Motor neuron (in vitro differentiated cells): ENCODE measurements around the gene CCDC102B. TPM values are rescaled to one million over a fixed set of nuclear protein-coding genes. Genes with fewer than 3 reads are reported as not detected.
A peak's percentile ranks its signal among the peaks of the same experiment; 100 is the strongest.
"Not testable (repeated sequence)": the region's sequence is repeated elsewhere in the genome, so short reads cannot be mapped to it uniquely, and the experiment has no call there.

Experiments
- ATAC-seq, 8 experiments: fragments of 200-7000 bp; cut with Tn5 transposase; replicated peaks in 6 of 8; 2 replicates each; pipeline ENCODE4 v1.8.0; 2021; ENCODE audit warnings: mild to moderate bottlenecking in 8 of 8, moderate library complexity in 8 of 8
- H3K27ac ChIP-seq, 2 donors: fragments of 250-450 bp; sonication (Bioruptor Pico); 2 replicates each; pipeline ENCODE4 v1.9.0; 2021; ENCODE audit warnings: antibody characterized with exemption in 2 of 2, mild to moderate bottlenecking in 2 of 2, moderate library complexity in 1 of 2
- H3K4me1 ChIP-seq, 2 donors: fragments of 250-450 bp; sonication (Bioruptor Pico); replicated peaks in 1 of 2; 2 replicates each; pipeline ENCODE4 v1.6.1; 2021; ENCODE audit warnings: antibody characterized with exemption in 2 of 2, mild to moderate bottlenecking in 2 of 2, moderate library complexity in 1 of 2
- H3K4me3 ChIP-seq, 5 donors: fragments of 250-450 bp; sonication (Bioruptor Pico); 2 replicates each; pipeline ENCODE4 v1.9.0; 2021; ENCODE audit warnings: antibody characterized with exemption in 5 of 5, mild to moderate bottlenecking in 5 of 5, moderate library complexity in 4 of 5
- WGBS, 10 experiments: fragments of 450-650 bp; shearing (Covaris generic); methylation state at CpG; one replicate each; pipeline ENCODE4 v1.0.0; 2022; 5-methylcytosine and 5-hydroxymethylcytosine counted together
- in situ Hi-C, 9 experiments: fragments of 400-800 bp; cut with MboI; loops; one replicate each; pipeline ENCODE4 v1.15.0; 2021; ENCODE audit warnings: low sequenced_read_pairs in 9 of 9, low pct_unique_long_range_greater_than_20kb in 2 of 9; ENCODE audit not compliant: unreplicated experiment in 9 of 9
- total RNA-seq, 8 experiments: library from RNA; unstranded; fragments of 300-600 nt; gene quantifications; 2 replicates each; pipeline versions ENCODE4 v1.2.3 to v1.2.4, GENCODE V29; 2022

The CCDC102B gene
- total RNA-seq, 8 experiments from 2014 or later, result 4.4 to 15.0 (median 8.8) TPM

DNA sequence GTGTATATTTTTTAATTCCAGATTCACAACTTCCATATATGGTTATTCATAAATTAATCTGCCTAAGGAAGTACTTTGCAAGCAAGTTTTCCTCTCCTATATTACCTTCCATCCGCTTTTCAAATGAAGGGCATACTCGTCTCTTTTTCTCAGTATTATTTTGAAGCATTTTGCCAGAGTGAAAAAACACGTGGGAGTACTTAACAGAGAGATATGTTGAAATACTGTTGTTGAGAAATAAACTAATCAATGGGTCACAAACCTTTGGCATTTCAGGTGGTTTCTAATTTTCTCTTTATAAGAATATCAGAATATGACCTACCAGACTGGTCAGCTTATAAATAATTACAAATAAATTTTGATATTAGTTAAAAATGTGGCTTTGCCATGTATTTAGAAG, 67.6 kb downstream of the CCDC102B start:
- no peak for ATAC-seq
- Histone ChIP-seq H3K4me1 (no peaks in the 10 kb centered on the region), H3K4me3 (no peak overlapping the region), H3K27ac (no peak overlapping the region)
- 47 to 100% (median 80%) methylated on average over 2 to 3 of the region's 3 CpGs for WGBS, 10 experiments
- in situ Hi-C loops, result no loop called here

- in situ Hi-C loops, result no loop called here
- WGBS, 10 experiments, result 60 to 100% (median 86%) methylated on average over 1 to 4 of the region's 4 CpGs; no CpG with 5 or more reads in 2 of the 10 experiments
- no peak overlapping the region for H3K4me3 ChIP-seq
- no peak overlapping the region for H3K27ac ChIP-seq
- peak in 2 of 8 experiments; percentile 60 to 72 for ATAC-seq
- H3K4me1 ChIP-seq, result no peaks in the 10 kb centered on the region
Observed at GRCh38 chr18:68873003-68873402, 75.1 kb downstream of the CCDC102B start.

DNA sequence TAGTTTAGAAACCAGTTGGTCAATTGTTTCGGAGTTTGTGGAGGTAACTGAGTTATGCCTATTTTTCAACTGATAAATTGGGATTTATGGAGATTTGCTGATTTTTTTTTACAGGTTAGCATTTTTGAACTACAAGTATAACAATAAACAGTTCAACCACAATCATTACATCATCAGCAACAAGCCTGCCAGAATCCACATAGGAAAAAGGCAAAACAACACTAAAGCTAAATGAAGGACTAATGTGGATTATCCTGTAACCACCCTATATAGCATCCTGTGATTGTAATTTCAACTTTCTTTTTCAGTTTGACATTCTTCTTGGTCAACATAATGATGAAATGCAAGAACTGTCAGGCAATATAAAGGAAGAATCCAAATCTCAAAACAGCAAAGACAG, 76.5 kb downstream of the CCDC102B start:
- no peak overlapping the region for H3K27ac ChIP-seq
- in situ Hi-C loops, result no loop called here
- ATAC-seq, result no peak
- no peaks in the 10 kb centered on the region for H3K4me1 ChIP-seq
- 50 to 90% (median 88%) methylated on average over 1 of the region's 1 CpG; no CpG with 5 or more reads in 5 of the 10 experiments for WGBS, 10 experiments
- no peak overlapping the region for H3K4me3 ChIP-seq

DNA sequence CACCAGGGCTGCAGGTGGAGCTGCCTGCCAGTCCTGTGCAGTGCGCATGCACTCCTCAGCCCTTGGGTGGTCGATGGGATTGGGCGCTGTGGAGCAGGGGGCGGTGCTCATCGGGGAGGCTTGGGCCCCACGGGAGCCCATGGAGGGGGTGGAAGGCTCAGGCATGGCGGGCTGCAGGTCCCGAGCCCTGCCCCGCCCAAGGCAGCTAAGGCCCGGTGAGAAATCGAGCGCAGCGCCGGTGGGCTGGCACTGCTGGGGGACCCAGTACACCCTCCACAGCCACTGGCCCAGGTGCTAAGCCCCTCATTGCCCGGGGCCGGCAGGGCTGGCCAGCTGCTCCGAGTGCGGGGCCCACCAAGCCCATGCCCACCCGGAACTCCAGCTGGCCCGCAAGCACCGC, 82.1 kb downstream of the CCDC102B start:
- ATAC-seq, H3K4me3 ChIP-seq, H3K27ac ChIP-seq, in situ Hi-C loops, H3K4me1 ChIP-seq: not testable (repeated sequence)
- WGBS, 10 experiments, result no CpG with 5 or more reads among the region's 21 CpGs

- no peak overlapping the region for H3K27ac ChIP-seq
- H3K4me1 ChIP-seq, result no peaks in the 10 kb centered on the region
- no peak overlapping the region for H3K4me3 ChIP-seq
- no peak for ATAC-seq
- 43 to 93% (median 84%) methylated on average over 1 to 4 of the region's 4 CpGs for WGBS, 10 experiments
- in situ Hi-C loops, result no loop called here
Observed at GRCh38 chr18:68887410-68887809, 89.5 kb downstream of the CCDC102B start.

- Histone ChIP-seq H3K4me3 (no peak overlapping the region), H3K4me1 (no peaks in the 10 kb centered on the region), H3K27ac (no peak overlapping the region)
- in situ Hi-C loops, result no loop called here
- 0 to 92% (median 75%) methylated on average over 1 of the region's 1 CpG for WGBS, 10 experiments
- peak in 3 of 8 experiments; percentile 28 to 36 (median 29) for ATAC-seq
Observed at GRCh38 chr18:68893354-68893753, 95.5 kb downstream of the CCDC102B start.

DNA sequence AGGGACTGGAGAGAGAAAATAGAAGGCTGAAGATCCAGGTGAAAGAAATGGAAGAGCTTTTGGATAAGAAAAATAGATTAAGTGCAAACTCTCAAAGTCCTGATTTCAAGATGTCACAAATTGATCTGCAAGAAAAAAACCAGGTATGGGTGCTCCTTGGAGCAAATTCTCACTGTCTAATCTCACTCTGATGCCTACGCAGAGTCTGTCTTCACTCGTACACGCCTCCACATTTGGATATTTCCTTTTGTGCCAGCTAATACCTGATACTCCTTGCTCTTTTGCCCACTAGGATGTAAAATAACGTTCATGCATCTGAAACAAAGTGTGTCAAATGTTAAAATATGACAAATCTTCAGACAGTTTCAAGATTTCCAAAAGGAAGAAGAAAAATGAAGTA, 99.4 kb downstream of the CCDC102B start:
- H3K4me1 ChIP-seq, result no peaks in the 10 kb centered on the region
- H3K4me3 ChIP-seq, result no peak overlapping the region
- no peak for ATAC-seq
- H3K27ac ChIP-seq, result no peak overlapping the region
- in situ Hi-C loops, result no loop called here
- WGBS, 10 experiments, result 54 to 100% (median 87%) methylated on average over 2 to 4 of the region's 4 CpGs

- no peak for ATAC-seq
- Histone ChIP-seq H3K4me1 (no peaks in the 10 kb centered on the region), H3K4me3 (no peak overlapping the region), H3K27ac (no peak overlapping the region)
- in situ Hi-C loops, result no loop called here
Observed at GRCh38 chr18:68909579-68909978, 111.7 kb downstream of the CCDC102B start.

GRCh38 chr18:68915061-68915460, 117.2 kb downstream of the CCDC102B start:
- no peak for ATAC-seq
- in situ Hi-C loops, result no loop called here
- Histone ChIP-seq H3K27ac (no peak overlapping the region), H3K4me3 (no peak overlapping the region), H3K4me1 (no peaks in the 10 kb centered on the region)
- whole genome bisulfite sequencing, 10 experiments, result 42 to 100% (median 96%) methylated on average over 1 to 2 of the region's 2 CpGs; no CpG with 5 or more reads in 2 of the 10 experiments

DNA sequence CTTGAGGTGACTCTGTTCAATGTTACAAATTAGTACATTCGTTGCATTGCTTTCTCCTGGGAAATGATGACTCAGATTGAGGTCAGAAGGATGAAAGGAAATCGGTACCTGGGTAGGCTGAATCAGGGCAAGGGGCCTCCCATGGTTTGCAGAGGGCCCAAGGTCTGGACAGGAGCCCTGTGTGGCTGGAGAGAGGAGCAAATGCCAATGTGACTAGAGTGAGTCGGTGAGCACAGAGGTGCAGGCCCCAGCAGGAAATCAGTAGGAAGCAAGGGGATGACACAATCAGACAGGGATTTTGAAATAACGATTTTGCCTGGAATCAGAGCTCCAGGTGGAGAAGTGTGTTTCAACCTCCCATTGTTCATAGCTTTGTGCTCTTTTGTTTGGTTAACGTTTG, 118.9 kb downstream of the CCDC102B start:
- in situ Hi-C loops, result no loop called here
- 40 to 97% (median 77%) methylated on average over 1 to 5 of the region's 5 CpGs for WGBS, 10 experiments
- ATAC-seq, result no peak
- no peak overlapping the region for H3K4me3 ChIP-seq
- H3K4me1 ChIP-seq, result no peaks in the 10 kb centered on the region
- no peak overlapping the region for H3K27ac ChIP-seq

GRCh38 chr18:68918216-68918615, 120.3 kb downstream of the CCDC102B start:
- no peak for ATAC-seq
- Histone ChIP-seq H3K4me3 (no peak overlapping the region), H3K4me1 (no peaks in the 10 kb centered on the region), H3K27ac (no peak overlapping the region)
- in situ Hi-C loops, result no loop called here
- WGBS, 10 experiments, result 8 to 100% (median 92%) methylated on average over 1 to 3 of the region's 3 CpGs; no CpG with 5 or more reads in 1 of the 10 experiments

- no peak overlapping the region for H3K27ac ChIP-seq
- no peak for ATAC-seq
- H3K4me1 ChIP-seq, result no peaks in the 10 kb centered on the region
- 57 to 100% (median 90%) methylated on average over 1 to 2 of the region's 2 CpGs; no CpG with 5 or more reads in 1 of the 10 experiments for WGBS, 10 experiments
- in situ Hi-C loops, result no loop called here
- H3K4me3 ChIP-seq, result no peak overlapping the region
Observed at GRCh38 chr18:68919900-68920299, 122.0 kb downstream of the CCDC102B start.

- H3K27ac ChIP-seq, result no peak overlapping the region
- peak in 1 of 8 experiments; percentile 20 for ATAC-seq
- no peak overlapping the region for H3K4me3 ChIP-seq
- no peaks in the 10 kb centered on the region for H3K4me1 ChIP-seq
- in situ Hi-C loops, result no loop called here
- 33 to 100% (median 82%) methylated on average over 1 to 3 of the region's 3 CpGs; no CpG with 5 or more reads in 2 of the 10 experiments for WGBS, 10 experiments
Observed at GRCh38 chr18:68922392-68922791, 124.5 kb downstream of the CCDC102B start.

GRCh38 chr18:68925268-68925667, 127.4 kb downstream of the CCDC102B start:
- 0 to 33% (median 21%) methylated on average over 1 of the region's 1 CpG; no CpG with 5 or more reads in 4 of the 10 experiments for WGBS, 10 experiments
- Histone ChIP-seq H3K4me3 (no peak overlapping the region), H3K4me1 (no peaks in the 10 kb centered on the region), H3K27ac (no peak overlapping the region)
- peak in 4 of 8 experiments; percentile 34 to 49 (median 42) for ATAC-seq
- in situ Hi-C loops, result no loop called here
